Transverse colon (tissue), 4 donors: ENCODE results near the gene RPS10. TPM values are rescaled to one million over a fixed set of nuclear protein-coding genes. Genes with fewer than 3 reads are reported as not detected.
"Not testable (repeated sequence)": the region's sequence is repeated elsewhere in the genome, so short reads cannot be mapped to it uniquely, and the experiment has no call there.

Experiments
- DNase-seq: peaks from one replicate; pipeline ENCODE4 v3.0.0-alpha.2; 2019
- H3K27ac ChIP-seq, 4 donors: fragments of 200-600 bp; sonication (generic); 2 replicates each; pipeline ENCODE4 v1.5.1; 2016 to 2018; ENCODE audit warnings: inconsistent platforms in 4 of 4
- H3K27me3 ChIP-seq: fragments of 200-600 bp; sonication (generic); 2 replicates; pipeline ENCODE4 v1.5.1; 2017; ENCODE audit warnings: inconsistent platforms
- H3K36me3 ChIP-seq, 4 donors: fragments of 200-600 bp; sonication (generic); 2 replicates each; pipeline ENCODE4 v1.5.1; 2017 to 2019; ENCODE audit warnings: inconsistent platforms in 4 of 4
- H3K4me1 ChIP-seq, 4 donors: fragments of 200-600 bp; sonication (generic); 2 replicates each; pipeline ENCODE4 v1.5.1; 2017 to 2020; ENCODE audit warnings: inconsistent platforms in 4 of 4
- H3K4me3 ChIP-seq, 4 donors: fragments of 200-600 bp; sonication (generic); 1 replicate in 1 of 4; 2 replicates in 3 of 4; pipeline versions ENCODE4 v1.5.1 to v1.6.1; 2017 to 2019; ENCODE audit warnings: inconsistent platforms in 4 of 4
- H3K9me3 ChIP-seq, 2 donors: fragments of 200-600 bp; sonication (generic); 2 replicates each; pipeline ENCODE4 v1.5.1; 2017 to 2019; ENCODE audit warnings: inconsistent platforms in 2 of 2
- EP300 ChIP-seq: sonication (generic); formaldehyde crosslinking; IDR thresholded peaks from one replicate; pipeline ENCODE4 v1.6.1; 2017; ENCODE audit warnings: antibody characterized with exemption, low read depth
- POLR2A ChIP-seq: fragments of 450-650 bp; IDR thresholded peaks from one replicate; pipeline ENCODE4 v1.6.1; 2016; ENCODE audit warnings: antibody characterized with exemption, mild to moderate bottlenecking, moderate library complexity
- POLR2AphosphoS5 ChIP-seq, 3 donors: sonication (generic); formaldehyde crosslinking; IDR thresholded peaks; one replicate each; pipeline ENCODE4 v1.6.1; 2016; ENCODE audit warnings: antibody characterized with exemption in 3 of 3
- WGBS, 2 donors: methylation state at CpG; one replicate each; pipeline ENCODE4 v1.1.5; 2018; ENCODE audit warnings: low coverage in 1 of 2; 5-methylcytosine and 5-hydroxymethylcytosine counted together
- in situ Hi-C, 4 donors: fragments of 200-750 bp; cut with MboI; loops; one replicate each; pipeline versions ENCODE4 v1.15.0 to v1.15.1; 2017; ENCODE audit warnings: low sequenced_read_pairs in 3 of 4, low pct_ligation_motif_present in 1 of 4, low pct_unique_long_range_greater_than_20kb in 1 of 4
- intact Hi-C: fragments of 100-400 bp; cut with DNase I; formaldehyde crosslinking; loops from one replicate; pipeline ENCODE4 v1.15.1; 2023; ENCODE audit warnings: low total_unique reads
- total RNA-seq, 4 donors: library from RNA; depleted of rRNA; stranded (reverse); fragments of >200 nt; gene quantifications; one replicate each; pipeline ENCODE4 v1.1.0, GENCODE V29; 2016
- TF ChIP-seq, protein P1 (sequence below), 5 experiments: fragments of 200-600 bp in 3 of 5; fragments of 450-650 bp in 2 of 5; sonication (generic) in 3 of 5; IDR thresholded peaks; 1 replicate in 2 of 5; 2 replicates in 3 of 5; pipeline ENCODE4 v1.5.1; 2016 to 2017; ENCODE audit warnings: antibody characterized with exemption in 5 of 5, inconsistent platforms in 3 of 5, mild to moderate bottlenecking in 2 of 5, moderate library complexity in 1 of 5

The RPS10 gene
- total RNA-seq, 4 donors from 2014 or later: 892 to 1,969 (median 1,491) TPM

DNA sequence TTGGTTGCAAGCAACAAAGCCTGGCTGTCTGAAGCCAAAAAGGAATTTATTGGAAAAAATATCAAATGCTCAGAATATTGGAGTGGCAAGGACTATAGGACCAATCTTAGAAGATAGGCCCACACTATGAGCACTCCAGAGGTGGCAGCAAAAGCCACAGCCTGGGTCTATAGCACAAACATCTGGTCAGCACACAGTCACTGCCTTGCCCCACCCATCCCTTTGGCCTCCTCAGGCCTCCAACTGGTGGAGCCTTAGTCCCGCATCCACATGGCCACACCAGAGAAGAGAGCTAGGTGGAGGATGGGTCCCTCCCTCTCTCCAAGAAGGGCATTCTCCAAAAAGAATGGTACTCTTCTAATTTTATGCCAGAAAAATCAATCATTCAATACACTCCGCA lies 47.4 kb downstream of the RPS10 start:
- Histone ChIP-seq H3K4me1 (peaks cover 0 to 11% (median 5%) of the 10 kb centered on the region in 4 donors), H3K4me3 (no peak overlapping the region), H3K36me3 (no peaks in the 10 kb centered on the region), H3K27me3 (no peaks in the 10 kb centered on the region), H3K9me3 (no peaks in the 10 kb centered on the region), H3K27ac (no peak overlapping the region)
- TF ChIP-seq, protein P1, sequence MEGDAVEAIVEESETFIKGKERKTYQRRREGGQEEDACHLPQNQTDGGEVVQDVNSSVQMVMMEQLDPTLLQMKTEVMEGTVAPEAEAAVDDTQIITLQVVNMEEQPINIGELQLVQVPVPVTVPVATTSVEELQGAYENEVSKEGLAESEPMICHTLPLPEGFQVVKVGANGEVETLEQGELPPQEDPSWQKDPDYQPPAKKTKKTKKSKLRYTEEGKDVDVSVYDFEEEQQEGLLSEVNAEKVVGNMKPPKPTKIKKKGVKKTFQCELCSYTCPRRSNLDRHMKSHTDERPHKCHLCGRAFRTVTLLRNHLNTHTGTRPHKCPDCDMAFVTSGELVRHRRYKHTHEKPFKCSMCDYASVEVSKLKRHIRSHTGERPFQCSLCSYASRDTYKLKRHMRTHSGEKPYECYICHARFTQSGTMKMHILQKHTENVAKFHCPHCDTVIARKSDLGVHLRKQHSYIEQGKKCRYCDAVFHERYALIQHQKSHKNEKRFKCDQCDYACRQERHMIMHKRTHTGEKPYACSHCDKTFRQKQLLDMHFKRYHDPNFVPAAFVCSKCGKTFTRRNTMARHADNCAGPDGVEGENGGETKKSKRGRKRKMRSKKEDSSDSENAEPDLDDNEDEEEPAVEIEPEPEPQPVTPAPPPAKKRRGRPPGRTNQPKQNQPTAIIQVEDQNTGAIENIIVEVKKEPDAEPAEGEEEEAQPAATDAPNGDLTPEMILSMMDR (IDR thresholded peaks at IDR 0.05): no peak
- TF ChIP-seq POLR2A (no peak), POLR2AphosphoS5 (IDR thresholded peaks at IDR 0.05) (no peak), EP300 (no peak)
- intact Hi-C loops: no loop called here
- no peak for DNase-seq
- in situ Hi-C loops: loop anchor here in 1 of 4 donors (25.0 kb wide), 1 partner anchor 116 kb away; no protein-coding TSS in a partner anchor
- 83 to 98% methylated on average over 1 to 2 of the region's 2 CpGs for WGBS, 2 donors

DNA sequence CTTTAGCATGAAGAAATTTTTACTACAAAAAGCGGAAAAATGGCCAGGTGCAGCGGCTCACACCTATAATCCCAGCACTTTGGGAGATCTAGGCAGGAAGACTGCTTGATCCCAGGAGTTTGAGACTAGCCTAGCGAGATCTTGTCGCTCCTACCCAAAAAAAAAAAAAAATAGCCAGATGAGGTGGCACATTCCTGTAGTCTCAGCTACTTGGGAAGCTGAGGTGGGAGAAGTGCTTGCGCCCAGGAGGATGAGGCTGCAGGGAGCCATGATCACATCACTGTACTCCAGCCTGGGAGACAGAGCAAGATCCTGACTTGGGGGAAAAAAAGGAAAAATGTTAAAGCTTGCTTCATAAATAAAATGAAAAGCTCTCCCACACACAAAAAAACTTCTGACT lies 47.9 kb downstream of the RPS10 start:
- Histone ChIP-seq H3K9me3 (no peaks in the 10 kb centered on the region), H3K4me3 (no peak overlapping the region), H3K27ac (no peak overlapping the region), H3K27me3 (no peaks in the 10 kb centered on the region), H3K4me1 (peaks cover 0 to 7% (median 0%) of the 10 kb centered on the region in 4 donors), H3K36me3 (no peaks in the 10 kb centered on the region)
- 97 to 99% methylated on average over 4 to 5 of the region's 5 CpGs for WGBS, 2 donors
- no peak for TF ChIP-seq POLR2AphosphoS5 (IDR thresholded peaks at IDR 0.05)
- no peak for TF ChIP-seq EP300
- TF ChIP-seq, protein P1 (IDR thresholded peaks at IDR 0.05): no peak
- TF ChIP-seq POLR2A: no peak
- intact Hi-C loops: no loop called here
- in situ Hi-C loops: loop anchor here in 1 of 4 donors (25.0 kb wide), 1 partner anchor 116 kb away; no protein-coding TSS in a partner anchor
- no peak for DNase-seq

DNA sequence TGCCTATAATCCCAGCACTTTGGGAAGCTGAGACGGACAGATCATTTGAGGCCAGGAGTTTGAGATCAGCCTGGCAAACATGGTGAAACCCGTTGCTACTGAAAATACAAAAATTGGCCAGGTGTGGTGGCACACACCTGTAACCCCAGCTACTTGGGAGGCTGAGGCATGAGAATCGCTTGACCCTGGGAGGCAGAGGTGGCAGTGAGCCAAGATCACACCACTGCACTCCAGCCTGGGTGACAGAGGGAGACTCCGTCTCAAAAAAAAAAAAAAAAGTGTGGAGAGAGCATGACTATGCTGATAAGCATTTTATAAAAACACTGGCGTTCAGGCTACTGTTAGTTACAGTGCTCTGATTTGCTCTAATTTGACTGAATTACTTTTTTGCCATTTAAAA lies 48.3 kb downstream of the RPS10 start:
- H3K27me3 ChIP-seq, DNase-seq, H3K9me3 ChIP-seq, H3K36me3 ChIP-seq, H3K4me1 ChIP-seq, H3K4me3 ChIP-seq, intact Hi-C loops, H3K27ac ChIP-seq: not testable (repeated sequence)
- 86 to 90% methylated on average over 4 to 5 of the region's 5 CpGs for WGBS, 2 donors
- in situ Hi-C loops: loop anchor here in 1 of 4 donors (25.0 kb wide), 1 partner anchor 115 kb away; no protein-coding TSS in a partner anchor

DNA sequence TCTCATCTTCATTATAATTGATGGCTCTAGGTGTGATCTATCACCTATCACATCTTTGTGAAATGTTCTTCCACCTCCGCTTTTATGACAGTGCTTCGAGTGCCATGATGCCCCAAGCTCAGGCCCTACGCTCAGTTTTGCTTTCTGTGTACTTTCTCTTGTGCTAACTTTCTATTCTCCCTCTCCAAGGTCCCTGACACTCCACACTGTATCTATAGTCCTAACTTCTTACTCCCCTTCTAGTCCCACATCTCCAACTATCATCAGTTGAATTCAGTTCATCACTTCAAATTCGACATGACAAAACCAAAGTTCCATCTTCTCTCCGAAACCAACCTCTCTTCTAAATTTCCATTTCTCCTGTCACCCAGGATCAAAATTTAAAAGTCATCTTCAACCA lies 50.0 kb downstream of the RPS10 start:
- no peak overlapping the region for H3K27ac ChIP-seq
- intact Hi-C loops (no loop called here), in situ Hi-C loops (loop anchor here in 1 of 4 donors (25.0 kb wide), 1 partner anchor 114 kb away; no protein-coding TSS in a partner anchor)
- 93% methylated on average over 5 of the region's 5 CpGs for WGBS, 2 donors
- H3K27me3 ChIP-seq: no peaks in the 10 kb centered on the region
- H3K4me1 ChIP-seq: peaks cover 0 to 6% (median 0%) of the 10 kb centered on the region in 4 donors
- no peaks in the 10 kb centered on the region for H3K9me3 ChIP-seq
- TF ChIP-seq EP300: no peak
- TF ChIP-seq POLR2AphosphoS5 (IDR thresholded peaks at IDR 0.05): no peak
- TF ChIP-seq, protein P1 (IDR thresholded peaks at IDR 0.05): no peak
- TF ChIP-seq POLR2A: no peak
- no peaks in the 10 kb centered on the region for H3K36me3 ChIP-seq
- DNase-seq: no peak
- H3K4me3 ChIP-seq: no peak overlapping the region

DNA sequence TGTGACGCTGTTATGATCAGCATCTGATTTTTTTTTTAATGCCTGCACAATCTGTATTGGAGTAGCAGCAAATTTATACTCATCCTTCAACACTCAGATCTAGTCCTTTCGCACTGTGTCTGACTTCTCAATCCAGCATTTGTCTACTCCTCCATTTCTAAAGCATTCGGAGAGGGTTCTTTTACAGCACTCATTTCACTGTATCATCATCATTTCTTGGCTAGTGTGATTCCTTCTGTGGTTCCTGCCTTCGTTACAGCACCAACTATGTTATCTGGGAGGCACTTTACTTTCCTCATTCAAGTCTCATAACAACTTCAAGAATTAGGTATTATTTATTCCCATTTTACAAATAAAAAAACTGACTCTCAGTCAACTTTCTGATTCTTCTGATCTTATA lies 51.4 kb downstream of the RPS10 start:
- TF ChIP-seq EP300 (no peak), POLR2A (no peak), POLR2AphosphoS5 (IDR thresholded peaks at IDR 0.05) (no peak)
- TF ChIP-seq, protein P1 (IDR thresholded peaks at IDR 0.05): no peak
- Histone ChIP-seq H3K9me3 (no peaks in the 10 kb centered on the region), H3K27ac (peak overlapping the region in 1 of 4 donors; percentile 11), H3K36me3 (no peaks in the 10 kb centered on the region), H3K4me1 (peaks cover 0 to 8% (median 0%) of the 10 kb centered on the region in 4 donors), H3K27me3 (no peaks in the 10 kb centered on the region), H3K4me3 (no peak overlapping the region)
- 57 to 69% methylated on average over 4 of the region's 4 CpGs for WGBS, 2 donors
- no peak for DNase-seq
- intact Hi-C loops: no loop called here
- in situ Hi-C loops: no loop called here
